CD4-positive, alpha-beta T cell treated with Interleukin-1 beta for 1 hour (primary cell): ENCODE data around the gene STX1A.

Experiments
- DNase-seq, 2 donors: peaks; one replicate each; pipeline ENCODE4 v3.0.0-alpha.2; 2020 to 2022

STX1A gene

DNA sequence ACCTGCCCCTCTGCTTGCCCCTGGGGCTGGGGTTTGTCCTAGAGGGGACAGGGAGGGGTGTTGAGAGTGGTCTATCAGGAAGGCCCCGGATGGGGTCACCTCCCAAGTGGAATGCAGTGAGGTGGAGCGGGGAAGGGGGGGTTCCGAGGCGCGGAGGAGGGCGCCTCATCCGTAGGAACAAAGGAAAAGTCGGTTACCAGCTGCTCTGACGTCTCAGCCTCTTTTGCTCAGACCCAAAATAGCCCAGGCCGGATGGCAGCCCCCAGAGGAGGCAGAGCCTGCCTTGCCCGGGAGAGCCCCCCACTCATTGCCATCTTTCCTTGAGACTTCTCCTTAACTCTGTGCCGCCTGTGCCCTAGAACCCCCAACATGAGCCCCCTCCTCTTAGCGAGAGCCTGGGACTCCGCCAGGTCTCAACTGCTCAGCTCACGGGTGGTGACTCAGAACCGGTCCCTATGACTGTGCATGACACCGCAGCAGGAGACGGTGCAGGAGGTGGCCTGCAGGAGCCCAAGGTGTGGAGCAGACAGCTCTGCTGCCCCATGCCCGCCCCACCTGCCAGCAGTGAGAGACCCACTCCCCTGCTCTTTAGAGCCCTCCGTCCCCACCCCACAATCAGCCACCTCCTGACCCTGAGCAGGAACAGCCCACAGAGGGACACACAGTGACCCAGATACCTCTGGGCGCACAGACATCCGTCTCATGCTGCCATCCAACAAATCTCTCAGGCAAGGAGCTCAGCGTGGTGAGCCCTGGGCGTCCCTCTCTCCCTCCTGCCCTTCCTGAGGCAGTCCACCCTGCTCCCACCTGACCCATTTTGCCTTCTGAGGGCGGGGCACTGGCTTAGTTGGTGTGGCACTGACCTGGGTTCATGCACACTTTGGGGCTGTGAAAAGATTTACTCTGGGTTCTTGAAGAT is 13.1 kb downstream of the STX1A start:
- no peak for DNase-seq

DNA sequence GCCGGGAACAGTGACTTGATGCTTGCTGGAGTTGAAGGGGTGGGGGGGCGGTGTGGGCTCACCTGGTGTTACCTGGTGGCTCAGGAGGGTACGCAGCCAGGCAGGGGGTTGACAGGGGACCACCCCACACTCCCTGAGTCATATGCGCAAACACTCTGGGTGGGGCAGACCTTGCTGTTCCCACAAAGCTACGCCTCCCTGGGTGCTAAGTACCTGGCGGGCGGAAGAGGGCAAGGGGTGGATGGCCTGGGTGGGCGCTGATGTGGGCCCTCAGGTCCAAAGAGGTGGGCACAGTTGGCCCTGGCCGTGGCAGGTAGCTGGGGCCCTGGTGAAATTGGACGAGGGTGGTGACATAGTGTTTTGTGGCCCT is 13.9 kb downstream of the STX1A start:
- DNase-seq = no peak

DNA sequence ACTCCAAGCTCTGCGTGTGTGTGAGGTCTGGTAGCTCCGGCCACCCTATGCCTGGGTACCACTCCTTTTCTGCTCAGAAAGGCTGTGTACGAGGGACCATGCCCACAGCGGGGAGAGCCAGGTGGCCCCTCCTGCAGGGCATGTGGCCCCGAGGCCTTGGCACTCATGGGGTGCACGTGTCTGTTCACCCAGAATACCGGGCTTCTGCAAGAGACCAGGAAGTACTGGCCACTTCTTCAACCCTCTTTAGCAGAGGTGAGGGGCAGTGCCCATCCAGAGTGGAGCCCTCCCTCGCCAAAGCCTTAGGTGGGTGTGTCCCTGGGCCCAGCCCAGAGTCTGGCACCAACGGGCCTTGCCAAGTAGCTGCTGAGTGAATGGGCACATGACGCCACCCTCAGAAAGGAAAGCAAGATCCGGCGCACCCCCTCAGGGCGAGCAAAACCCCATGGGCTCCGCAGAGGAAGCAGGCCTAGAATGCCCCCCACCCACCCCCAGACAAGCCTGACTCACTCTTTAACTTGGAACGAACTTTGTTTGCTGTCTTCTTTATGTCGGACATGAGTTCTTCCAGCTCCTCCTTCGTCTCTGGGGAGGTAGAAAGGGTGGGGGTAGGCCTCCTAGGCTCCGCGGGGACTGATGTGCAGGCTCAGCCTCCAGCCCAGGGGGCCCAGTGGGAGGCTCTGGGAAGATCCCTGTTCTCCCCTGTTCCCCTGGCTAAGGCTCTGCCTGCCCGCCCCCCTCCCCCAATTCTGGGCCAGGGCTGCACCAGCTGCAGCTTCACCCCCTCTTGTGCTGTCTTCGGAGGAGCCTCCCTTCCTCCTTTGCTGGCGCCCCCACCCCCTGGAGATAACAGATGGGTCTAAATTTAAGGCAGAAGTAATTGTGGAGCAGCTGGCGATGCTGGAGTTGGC is 14.6 kb downstream of the STX1A start:
- DNase-seq = no peak

DNA sequence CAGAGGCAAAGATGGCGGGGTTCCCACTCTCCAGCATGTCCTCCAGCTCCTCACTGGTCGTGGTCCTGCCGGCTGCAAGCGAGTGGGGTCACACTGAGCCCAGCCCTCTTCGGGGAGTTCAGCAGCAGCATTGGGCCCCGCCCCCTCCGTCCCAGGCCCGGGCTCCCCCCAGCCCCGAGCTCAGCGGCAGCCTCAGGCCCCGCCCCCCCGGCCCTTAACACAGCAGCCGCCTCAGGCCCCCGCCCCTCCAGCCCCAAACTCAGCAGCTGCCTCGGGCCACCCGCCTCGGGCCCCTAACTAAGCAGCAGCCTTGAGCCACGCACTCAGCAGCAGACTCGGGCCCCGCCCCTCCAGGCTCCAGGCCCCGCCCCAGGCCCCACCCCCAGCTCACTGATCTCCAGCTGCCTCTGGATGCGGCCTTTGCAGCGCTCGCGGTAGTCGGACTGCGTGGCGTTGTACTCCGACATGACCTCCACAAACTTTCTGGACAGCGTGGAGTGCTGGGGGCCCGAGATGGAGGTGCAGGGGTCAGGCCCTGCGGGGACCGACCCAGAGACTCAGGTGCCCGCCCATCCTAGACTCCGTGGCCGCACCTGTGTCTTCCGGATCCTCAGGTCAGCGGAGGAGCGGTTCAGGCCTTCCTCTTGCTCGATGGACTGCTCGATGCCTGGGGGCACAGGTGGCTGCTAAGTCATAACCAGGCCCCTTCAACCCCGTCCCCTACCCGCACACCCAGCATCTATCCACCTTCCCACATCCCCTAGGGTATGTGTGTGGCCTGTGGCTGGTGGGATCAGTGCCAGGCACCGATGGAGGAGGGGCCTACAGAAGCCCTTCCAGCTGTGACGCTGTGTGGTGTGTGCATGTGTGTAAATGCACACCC is 15.5 kb downstream of the STX1A start:
- peak; percentile 19 to 43 for DNase-seq

DNA sequence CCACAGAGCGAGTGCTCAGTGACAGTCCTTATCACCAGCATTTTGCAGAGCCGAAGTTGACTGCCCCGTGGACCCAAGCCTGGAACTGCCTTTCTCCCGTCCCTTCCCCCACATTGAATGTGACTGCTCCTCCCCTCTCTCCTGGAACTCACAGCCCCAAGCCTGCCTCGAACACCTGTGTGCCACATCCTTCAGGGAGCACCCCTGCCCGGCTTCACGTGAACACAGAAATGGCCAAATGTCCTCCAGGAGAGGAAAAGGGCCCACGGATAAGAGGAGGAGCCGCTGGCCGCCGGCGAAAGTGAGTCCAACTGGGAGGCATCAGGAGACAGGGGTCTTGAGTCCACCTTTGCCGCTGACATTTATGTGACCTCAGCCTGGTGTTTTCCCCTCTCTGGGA is 16.2 kb downstream of the STX1A start:
- no peak for DNase-seq

DNA sequence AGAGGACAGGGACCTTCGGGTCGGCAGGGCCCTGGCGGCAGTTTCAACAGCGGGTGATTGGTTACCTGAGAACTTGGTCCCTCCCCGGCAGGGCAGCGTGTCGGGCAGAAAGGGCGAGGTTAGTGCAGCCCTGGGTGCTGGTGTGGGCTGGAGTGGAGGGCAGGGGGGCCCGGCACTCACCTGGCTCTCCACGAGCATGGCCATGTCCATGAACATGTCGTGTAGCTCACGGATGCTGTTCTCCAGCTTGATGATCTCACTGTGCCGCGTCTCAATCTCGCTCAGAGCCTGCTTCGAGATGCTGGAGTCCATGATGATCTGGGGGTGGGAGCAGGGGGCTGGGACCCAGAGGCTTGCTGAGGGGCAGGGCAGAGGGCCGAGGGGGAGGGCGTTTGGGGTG is 16.8 kb downstream of the STX1A start:
- no peak for DNase-seq

DNA sequence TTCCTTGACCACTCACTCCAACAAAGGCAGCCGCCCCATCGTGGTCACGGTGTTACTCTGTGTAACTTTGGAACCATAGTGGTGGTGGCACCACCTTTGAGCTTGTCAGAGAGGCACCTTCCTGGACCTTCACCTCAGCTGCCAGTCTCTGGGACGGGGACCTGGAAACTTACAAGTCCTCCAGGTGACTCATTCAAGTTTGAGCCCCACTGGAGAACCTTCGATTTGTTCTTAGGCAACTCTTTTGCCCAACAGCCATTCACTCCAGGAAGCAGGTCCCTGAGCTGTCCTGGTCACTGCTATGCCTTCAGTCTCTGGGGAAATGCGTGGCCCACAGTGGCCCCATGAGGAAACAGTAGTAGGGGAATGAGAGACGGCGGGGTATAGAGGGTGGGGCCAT is 17.2 kb downstream of the STX1A start:
- no peak for DNase-seq

DNA sequence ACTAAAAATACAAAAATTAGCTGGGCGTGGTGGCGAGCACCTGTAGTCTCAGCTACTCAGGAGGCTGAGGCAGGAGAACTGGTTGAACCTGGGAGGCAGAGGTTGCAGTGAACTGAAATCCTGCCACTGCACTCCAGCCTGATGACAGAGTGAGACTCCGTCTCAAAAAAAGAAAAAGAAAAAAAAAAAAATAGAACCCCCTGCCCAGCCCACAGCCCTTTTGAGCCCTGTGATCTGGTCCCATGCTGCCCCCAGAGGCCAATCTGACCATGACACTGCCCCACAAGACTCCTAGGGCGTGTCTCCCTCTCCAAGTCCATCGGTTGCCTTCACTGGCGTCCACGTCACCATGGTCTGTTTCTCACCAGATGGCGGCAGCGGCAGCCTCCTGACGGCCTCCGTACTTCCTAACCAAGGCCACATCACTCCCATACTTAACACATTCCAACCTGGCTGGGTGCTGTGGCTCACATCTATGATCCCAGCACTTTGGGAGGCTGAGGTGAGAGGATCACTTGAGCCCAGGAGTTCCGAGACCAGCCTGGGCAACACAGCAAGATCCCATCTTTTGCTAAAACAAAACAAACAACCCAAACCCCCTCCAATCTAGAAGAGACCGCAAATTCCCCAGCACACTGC is 18.0 kb downstream of the STX1A start:
- DNase-seq = peak; percentile 31 to 36

DNA sequence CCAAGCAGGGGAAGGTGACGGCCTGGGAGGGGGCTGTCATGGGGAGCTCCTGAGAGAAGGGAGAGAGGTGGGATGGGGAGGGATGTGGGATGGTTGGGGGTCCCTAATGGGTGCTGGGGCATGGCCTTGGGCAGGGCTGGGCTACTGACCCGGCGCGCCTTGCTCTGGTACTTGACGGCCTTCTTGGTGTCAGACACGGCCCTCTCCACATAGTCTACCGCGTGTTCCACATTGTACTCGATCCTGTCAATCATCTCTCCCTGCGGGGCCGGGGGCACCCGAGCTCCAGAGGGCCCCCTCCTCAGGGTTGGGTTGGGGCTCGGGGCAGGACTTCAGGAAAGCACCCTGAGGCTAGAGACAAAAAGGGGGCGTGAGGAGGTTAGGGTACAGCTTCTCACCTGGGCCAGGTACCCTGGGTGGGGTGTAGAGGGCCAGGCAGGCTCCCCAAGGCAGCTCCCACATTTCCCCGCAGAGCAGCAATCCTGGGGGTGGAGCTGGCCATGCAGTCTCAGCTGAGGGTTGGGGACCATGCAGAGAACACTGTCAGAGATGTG is 18.8 kb downstream of the STX1A start:
- DNase-seq = no peak

DNA sequence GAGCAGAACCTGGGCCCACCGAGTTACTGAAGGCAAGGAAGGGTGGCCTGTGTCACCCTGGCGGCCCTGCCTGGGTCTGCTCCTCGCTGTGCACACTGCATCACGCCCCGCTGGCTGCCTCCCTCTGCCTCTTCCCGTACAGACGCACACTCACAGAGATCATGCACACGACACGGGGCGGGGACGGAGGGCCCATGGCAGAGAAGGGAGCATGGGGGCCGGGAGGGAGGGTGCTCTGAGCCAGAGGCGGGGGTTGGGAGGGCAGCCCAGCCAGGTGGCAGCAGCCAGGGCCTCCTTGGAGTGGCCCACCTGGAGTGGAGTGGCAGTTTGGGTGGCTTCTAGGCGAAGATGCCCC is 19.4 kb downstream of the STX1A start:
- DNase-seq = no peak

DNA sequence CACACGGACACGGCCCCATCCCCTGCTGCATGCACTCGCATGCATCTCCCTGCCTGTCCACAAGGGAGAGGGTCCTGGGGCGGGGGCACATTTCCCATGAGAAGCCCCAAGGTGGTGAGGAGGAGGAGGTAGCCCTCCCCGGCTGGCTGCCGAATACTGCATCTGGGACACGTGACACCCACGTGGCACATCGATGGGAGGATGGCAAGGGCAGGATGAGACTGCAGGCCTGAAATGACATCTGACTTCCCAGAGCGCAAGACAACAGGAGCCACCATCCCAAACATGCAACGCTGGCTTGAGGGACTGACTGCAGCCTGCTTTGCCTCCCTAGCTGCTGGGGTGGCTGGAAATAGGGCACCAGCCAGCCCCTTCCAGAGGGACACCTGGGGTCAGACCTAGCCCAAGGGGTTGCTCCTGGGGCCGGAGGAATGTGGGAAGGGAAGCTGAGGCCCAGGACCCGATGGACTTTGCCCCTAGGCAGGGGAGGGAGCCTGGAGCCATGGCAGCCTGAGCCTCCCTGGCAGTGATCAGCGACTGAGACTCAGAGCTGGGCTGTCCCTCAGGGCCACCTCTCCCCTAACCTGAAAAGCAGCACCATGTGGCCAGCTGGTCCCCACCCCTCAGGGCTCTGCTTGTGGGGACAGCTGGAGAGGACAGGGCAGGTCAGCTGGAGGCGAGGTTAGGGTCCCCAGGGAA is 19.9 kb downstream of the STX1A start:
- DNase-seq = no peak

DNA sequence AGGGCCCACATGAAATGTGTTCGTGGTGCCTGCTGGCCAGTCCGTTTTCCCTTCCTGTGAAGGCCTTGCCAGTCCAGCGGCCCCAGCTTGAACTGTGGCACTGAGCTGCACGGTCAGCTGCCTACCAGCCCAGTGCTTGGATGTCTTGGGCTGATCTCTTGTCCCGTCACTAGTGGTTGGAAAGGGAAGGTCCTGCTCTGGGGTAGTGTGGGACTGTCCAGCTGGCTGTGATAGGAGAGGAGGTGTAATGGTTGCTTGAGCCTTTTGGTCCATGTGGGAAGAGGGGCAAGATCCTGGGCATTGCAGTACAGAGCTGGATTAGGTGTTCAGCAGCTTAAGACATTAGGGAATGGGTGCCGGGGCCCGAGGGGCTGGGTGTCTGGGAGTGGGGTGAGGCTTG is 21.1 kb downstream of the STX1A start:
- DNase-seq = no peak

DNA sequence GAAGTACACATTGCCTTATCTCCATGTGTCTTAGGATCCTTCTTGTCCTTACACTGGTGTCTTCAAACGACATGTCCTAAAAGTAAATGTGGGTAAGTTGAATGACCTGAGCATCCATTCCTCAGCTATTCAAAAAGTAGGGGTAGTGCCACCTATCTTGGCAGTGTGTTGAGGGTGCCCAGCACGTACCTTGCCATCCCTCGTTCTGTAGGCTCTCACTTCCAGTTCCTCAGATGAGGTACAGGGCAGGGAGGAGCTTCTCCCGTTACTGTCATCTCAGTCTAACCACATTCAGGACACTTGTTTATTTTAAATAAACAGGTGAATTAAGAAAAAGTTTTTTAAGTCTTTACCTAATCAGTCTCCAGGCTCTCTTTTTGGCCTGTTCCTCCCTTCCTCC is 23.1 kb downstream of the STX1A start:
- no peak for DNase-seq

DNA sequence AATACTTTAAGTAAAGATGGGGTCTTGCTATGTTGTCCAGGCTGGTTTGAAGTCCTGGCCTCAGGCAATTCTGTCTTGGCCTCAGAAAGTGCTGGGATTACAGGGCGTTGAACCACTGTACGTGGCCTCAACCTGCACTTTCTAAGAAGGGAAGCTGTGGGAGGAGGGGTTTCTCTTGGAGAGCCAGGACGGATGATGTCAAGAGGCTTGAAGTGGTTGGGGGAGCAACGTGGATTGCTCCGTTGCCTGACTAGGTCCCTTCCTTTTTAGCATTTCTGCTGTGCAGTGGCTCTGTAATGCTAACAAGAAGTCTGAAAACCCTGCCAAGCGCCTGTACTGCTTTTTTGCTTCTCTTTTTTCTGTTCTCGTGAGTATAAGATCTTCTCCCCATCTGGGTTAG is 28.8 kb downstream of the STX1A start:
- no peak for DNase-seq

DNA sequence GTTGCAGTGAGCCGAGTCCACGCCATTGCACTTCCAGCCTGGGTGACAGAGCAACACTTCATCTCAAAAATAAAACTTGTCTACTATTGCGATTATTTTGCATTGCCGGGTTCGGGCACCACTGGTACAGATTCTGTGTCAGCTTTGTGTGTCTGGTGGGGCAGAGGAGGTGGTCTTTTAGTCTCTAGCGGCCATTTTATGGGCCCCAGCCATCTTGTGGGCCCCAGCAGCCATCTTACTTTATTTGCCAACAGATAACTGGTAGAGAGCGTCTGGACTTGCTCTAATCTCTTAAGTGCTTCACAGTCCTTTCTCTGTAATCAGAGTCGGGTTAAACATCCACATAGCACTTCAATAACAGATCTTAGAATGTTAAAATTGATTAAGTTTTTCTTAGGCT is 31.2 kb downstream of the STX1A start:
- no peak for DNase-seq

DNA sequence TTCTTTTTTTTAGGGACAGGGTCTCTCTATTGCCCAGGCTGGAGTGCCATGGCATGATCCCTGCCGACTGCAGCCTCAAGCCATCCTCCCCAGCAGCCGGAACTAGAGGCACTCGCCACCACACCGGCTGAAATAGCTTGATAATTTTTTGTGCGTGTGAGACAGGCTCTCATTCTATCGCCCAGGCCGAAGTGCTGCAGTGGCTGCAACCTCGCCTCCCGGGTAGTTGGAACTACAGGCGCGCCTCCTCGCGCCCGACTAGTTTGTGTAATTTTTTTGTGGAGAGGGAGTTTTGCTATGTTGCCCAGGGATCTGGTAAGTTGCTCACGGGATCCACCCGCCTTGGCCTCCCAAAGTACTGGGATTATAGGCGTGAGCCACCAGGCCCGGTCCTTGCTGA is 34.2 kb downstream of the STX1A start:
- DNase-seq = no peak

DNA sequence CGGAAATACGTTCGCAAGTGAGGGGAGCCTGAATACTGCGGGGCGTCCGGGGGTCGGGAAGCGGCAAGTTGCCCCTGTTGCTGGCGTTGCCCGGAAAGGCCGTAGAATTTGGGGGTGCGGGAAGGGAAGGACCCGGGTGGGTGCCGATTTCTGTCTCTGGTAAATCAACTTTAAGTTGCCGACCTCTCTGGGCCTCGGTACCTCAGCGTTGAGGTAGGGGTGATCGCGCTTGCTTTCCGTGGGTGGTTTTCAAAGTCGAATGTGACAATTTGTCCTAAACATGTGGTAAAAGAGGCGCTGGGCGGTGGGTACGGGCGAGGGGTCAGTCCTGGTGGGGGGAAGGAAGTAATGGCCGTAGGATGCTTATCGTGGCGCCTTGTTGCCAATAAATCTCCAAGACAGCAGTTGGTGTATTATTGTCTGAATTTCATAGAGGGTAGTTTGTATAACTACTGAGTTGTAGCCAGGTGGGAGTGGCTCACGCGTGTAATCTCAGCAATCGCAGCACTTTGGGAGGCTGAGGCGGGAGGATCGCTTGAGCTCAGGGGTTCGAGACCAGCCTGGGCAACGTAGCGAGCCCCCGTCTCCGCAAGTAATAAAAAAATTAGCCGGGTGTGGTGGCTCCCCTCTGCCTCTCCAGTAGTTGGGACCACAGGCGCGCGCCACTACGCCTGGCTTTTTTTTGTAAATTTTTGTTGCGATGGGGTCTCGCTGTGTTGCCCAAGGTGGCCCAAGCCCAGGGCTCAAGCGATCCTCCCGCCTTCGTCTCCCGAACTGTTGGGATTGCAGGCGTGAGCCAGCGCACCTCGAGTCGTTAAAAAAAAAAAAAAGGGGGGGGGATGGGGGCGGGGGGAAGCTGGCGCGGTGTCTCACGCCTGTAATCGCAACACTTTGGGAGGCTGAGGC is 35.4 kb downstream of the STX1A start:
- DNase-seq = no peak

DNA sequence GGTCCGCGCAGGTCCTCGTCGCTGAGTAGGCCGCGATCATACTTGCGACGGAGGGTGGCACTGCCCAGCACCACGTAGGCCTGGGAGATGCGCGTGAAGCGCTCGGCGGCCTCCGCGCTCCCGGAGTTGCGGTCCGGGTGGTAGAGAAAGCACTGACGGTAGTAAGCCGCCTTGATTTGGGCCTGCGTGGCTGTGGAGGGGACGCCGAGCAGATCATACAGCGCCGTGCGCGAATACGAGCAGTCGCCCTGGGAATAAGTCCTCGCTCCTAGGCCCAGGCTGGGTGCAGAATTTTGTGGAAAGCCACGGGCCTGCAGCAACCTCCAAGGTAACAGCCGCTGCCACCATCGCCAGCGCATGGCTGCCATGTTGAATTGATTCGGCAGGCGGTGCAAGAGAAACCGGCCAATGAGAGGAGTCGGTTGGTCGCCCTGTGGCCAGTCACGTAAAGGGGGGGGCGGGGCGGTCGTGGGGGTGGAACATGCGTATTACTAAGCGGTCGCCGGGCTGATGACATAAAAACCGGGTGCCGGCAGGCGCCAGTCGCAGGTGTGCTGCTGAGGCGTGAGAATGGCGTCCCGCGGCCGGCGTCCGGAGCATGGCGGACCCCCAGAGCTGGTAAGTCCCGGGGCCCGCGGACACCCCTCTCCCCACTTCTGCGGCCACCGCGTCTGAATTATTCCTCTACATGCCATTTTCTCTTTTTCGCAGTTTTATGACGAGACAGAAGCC is 36.2 kb downstream of the STX1A start, which contains the start of the genes BUD23 and DNAJC30:
Gene BUD23 (plus strand): TSS at position 542 of the 732 bp plus-strand sequence. CDS start 29 bp downstream, at position 571.
Gene DNAJC30 (minus strand): TSS at position 398 of the 732 bp plus-strand sequence. CDS start 30 bp downstream, at position 368.
- DNase-seq = peak; percentile 95

DNA sequence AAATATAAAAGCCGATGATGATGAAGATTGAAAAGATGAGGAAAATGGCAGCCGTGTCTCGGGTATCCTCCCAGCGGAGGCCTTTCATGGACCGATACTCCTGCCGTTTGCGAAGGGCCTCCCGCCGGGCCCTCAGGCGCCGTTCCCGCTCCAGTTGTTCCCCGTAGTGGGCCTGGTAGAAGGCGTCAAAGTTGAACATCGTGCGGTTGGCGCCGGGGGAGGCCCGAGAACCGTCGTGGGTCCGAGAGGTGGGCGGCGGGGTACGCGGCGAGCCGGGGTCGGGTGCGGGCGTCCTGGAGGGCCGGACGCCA is 36.8 kb downstream of the STX1A start:
- no peak for DNase-seq

DNA sequence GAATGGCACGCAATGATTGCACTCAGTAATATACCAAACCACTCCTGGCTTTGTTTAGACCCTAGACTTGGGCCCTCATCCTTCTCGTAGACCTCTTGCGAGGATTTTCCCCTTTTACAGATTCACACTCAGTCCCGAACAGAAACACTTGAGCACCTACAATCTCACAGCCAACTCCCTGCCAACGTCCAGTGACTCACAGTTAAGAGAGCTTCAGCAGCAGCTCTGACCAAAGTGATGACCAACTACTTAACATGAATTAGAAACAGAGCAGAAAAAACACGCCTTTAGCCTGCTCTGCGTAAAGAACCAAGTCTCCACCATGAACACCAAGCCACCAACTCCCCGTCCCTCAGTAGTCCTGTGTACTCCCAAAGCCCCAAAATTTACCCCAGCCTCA is 38.4 kb downstream of the STX1A start:
- no peak for DNase-seq
